Bronchial epithelial cell (primary cell): ENCODE measurements around the gene SCAMP4. TPM values are rescaled to one million over a fixed set of nuclear protein-coding genes. Genes with fewer than 3 reads are reported as not detected.

ENCODE experiments used
- DNase-seq: peaks from one replicate; pipeline ENCODE4 v3.0.0-alpha.2; 2010; ENCODE audit warnings: low read depth
- FAIRE-seq: peaks from 2 replicates; lab custom pipeline; 2011; peaks lifted over from hg19 to GRCh38; lab: Jason Lieb, UNC
- H3K27me3 ChIP-seq: 2 replicates; pipeline ENCODE4 v1.5.1; 2011; ENCODE audit warnings: low read length; ENCODE audit not compliant: control insufficient read depth, insufficient read depth
- H3K36me3 ChIP-seq: 2 replicates; pipeline ENCODE4 v1.5.1; 2011; ENCODE audit warnings: low read length; ENCODE audit not compliant: control insufficient read depth, insufficient read depth
- H3K4me3 ChIP-seq: 2 replicates; pipeline ENCODE4 v1.5.1; 2011; ENCODE audit warnings: mild to moderate bottlenecking, low read depth, low read length, control low read depth
- total RNA-seq: library from RNA; depleted of rRNA; stranded (reverse); fragments of >200 nt; gene quantifications from 2 replicates; pipeline ENCODE4 v1.2.1, GENCODE V29; 2014
- TF ChIP-seq, protein P1 (sequence below): IDR thresholded peaks from 2 replicates; pipeline ENCODE4 v1.5.1; 2011; ENCODE audit warnings: mild to moderate bottlenecking, moderate library complexity, low read length, control low read depth, inconsistent platforms; ENCODE audit not compliant: insufficient read depth, severe bottlenecking

SCAMP4 gene
- total RNA-seq, 1 donor from 2014 or later = 14.2 TPM

DNA sequence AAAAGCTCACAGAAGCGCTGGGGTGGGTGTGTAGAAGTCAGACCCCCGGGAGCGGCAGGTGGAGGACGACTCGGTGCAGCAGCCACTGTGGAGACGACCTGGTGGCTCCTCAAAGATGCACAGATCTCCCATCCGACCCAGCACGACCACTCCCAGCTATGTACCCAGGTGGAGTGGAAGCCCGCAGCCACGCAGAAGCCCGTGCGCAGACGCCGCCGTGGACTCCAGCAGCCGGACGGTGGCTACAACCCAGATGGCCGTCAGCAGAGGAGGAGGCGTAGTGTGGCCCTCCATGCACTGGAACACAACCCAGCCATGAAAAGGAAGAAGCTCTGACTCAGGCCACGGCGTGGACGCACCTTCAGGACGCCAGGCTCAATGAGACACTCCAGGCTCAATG, 57.5 kb downstream of the SCAMP4 start:
- H3K4me3 ChIP-seq = no peak overlapping the region
- no peaks in the 10 kb centered on the region for H3K27me3 ChIP-seq
- peaks cover 13% of the 10 kb centered on the region for H3K36me3 ChIP-seq
- TF ChIP-seq, protein P1, sequence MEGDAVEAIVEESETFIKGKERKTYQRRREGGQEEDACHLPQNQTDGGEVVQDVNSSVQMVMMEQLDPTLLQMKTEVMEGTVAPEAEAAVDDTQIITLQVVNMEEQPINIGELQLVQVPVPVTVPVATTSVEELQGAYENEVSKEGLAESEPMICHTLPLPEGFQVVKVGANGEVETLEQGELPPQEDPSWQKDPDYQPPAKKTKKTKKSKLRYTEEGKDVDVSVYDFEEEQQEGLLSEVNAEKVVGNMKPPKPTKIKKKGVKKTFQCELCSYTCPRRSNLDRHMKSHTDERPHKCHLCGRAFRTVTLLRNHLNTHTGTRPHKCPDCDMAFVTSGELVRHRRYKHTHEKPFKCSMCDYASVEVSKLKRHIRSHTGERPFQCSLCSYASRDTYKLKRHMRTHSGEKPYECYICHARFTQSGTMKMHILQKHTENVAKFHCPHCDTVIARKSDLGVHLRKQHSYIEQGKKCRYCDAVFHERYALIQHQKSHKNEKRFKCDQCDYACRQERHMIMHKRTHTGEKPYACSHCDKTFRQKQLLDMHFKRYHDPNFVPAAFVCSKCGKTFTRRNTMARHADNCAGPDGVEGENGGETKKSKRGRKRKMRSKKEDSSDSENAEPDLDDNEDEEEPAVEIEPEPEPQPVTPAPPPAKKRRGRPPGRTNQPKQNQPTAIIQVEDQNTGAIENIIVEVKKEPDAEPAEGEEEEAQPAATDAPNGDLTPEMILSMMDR = no peak
- no peak for DNase-seq
- FAIRE-seq = no peak

DNA sequence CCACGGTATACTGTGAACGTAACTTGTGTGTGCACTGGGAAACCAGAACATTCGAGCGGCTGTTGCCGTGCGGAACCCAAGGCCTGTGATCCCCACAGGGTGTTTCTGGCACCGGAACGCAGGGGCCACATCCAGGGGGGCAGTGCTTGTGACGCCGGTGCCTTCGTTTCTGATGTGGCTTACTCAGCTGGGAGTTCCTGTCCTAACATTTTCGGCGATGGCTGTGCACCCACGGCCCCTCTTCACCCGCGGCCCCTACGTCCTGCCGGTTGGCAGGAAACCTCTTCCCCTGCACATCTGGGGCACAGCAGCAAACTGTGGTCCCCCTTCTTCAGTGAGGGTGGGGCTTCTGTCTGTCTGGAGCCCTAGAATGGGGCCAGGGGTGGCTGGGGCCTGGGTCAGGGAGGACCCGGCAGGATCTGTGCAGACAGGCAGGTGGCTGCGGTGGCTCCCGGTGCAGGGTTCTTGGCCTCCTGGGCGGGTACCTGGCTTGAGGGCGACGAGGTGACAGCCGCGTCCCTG, 61.9 kb downstream of the SCAMP4 start:
- FAIRE-seq = no peak
- TF ChIP-seq, protein P1 = no peak
- Histone ChIP-seq H3K4me3 (no peak overlapping the region), H3K27me3 (no peaks in the 10 kb centered on the region), H3K36me3 (peaks cover 21% of the 10 kb centered on the region)
- no peak for DNase-seq

DNA sequence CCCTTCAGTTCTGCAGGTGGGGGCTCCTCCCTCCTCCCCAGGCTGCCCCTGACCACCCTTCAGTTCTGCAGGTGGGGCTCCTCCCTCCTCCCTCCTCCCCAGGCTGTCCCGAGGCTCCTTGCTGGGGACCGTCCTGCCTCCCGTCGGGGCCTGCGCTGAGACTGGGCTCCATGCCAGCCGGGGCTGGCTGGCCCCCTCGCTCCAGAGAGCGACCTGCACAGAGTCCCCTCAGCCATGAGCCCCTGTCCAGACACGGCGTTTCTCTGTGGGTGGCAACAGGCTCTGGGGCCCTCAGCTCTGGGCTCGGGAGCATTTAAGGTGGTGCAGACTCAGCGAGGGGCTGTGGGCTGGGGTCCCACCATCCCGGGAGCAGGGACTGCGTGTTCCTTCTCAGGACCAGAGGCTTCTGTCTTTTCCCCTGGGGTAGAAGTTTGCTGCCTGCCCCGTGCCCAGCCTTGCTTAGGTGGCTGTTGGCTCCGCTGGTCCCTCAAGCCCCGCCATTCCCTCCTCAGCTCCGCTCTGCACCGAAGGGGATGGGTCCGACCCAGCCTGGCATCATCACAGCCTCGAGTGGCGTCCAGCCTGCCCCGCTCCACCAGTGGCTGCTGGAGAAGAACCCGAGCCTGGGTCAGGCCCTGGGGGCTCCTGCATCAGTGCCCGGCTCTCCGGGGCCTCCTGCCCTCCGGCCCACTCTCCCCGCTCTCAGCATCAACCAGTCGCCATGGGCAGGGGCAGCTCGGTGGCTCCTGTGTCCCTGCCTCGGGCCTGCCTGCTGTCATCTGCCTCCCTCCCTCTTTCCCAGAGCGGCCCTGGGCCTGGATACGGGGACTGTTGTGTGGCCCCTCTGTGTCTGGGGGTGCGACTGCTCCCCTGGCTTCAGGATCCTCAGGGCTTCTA, 63.3 kb downstream of the SCAMP4 start:
- H3K27me3 ChIP-seq = no peaks in the 10 kb centered on the region
- TF ChIP-seq, protein P1 = no peak
- H3K36me3 ChIP-seq = peaks cover 16% of the 10 kb centered on the region
- DNase-seq = no peak
- FAIRE-seq = no peak
- no peak overlapping the region for H3K4me3 ChIP-seq

DNA sequence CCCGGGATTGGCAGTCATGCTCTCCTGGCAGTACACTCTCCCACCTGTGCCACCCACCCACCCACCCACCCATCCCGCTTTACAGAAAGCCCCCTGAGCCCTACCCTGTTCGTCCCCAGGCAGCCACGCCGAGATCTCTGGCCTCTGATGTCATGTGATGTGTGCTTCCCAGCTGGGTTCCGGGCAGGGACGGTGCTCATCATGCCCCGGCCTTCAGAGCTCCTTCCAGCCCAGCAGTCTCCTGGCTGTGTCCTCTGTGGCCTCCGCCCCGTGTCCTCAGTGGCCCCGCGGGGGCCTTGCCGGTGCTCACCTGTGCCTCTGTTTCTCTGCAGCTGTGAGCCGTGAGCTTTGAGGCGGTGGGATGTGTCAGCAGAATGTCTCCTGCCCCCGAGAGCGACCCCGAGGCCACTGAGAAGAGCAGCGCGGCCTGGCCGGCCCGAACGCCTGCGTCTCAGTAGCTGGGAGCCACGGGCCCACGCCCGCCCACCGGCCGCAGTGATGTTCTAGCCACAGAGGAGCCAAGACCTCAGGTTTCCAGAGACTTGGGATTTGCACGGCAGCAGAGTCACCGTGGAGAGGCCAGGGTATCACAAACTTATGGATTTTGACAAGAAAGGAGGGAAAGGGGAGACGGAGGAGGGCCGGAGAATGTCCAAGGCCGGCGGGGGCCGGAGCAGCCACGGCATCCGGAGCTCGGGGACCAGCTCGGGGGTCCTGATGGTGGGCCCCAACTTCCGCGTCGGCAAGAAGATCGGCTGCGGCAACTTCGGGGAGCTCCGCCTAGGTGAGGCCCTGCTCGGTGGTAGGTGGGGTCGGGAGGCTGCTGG, 64.2 kb downstream of the SCAMP4 start:
- Histone ChIP-seq H3K27me3 (no peaks in the 10 kb centered on the region), H3K4me3 (no peak overlapping the region), H3K36me3 (peaks cover 17% of the 10 kb centered on the region)
- DNase-seq (no peak), FAIRE-seq (no peak)
- TF ChIP-seq, protein P1 = no peak

DNA sequence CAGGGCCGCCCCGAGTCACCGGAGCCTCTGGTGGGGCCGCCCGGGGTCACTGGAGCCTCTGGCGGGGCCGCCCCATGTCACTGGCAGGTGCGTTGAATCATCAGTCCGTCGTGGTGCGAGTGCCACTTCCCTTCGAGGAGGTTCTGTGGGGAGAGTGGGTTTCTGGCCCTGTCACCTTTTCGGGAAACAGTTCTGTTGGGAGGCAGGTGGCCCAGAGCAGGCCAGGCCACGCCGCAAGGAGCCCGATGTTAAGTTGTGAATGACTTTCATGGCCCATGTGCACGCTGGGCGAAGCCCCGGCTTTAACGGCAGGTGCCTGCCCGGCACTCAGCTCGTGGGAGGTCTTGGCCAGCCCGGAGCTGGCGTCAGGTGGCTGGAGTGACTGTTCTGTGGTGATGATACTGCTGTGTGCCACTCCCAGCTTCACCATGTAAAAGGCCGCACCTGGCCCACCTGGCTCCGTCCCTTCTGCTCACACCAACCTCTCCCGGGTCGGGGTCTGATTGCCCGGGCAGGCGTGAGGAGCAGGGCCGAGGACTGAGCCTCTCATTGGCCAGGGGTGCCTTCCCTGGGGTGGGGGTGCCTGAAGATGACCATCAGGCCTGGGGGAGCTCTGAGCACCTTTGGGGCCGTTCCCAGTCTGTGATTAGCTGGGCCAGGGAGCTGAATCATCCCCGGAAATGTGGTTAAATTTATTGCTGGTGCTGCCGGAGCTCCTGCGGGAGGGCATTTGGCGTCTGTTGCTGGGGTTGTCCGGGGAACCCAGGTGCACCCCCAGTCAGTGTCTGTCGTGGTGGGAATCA, 65.0 kb downstream of the SCAMP4 start:
- Histone ChIP-seq H3K4me3 (no peak overlapping the region), H3K36me3 (peaks cover 24% of the 10 kb centered on the region), H3K27me3 (no peaks in the 10 kb centered on the region)
- FAIRE-seq = no peak
- TF ChIP-seq, protein P1 = no peak
- no peak for DNase-seq
